ENCODE results near the gene MAPRE3. TPM values are rescaled to one million over a fixed set of nuclear protein-coding genes. Genes with fewer than 3 reads are reported as not detected.

The MAPRE3 gene
- polyA plus RNA-seq, 1 experiment, result 15.3 TPM

DNA sequence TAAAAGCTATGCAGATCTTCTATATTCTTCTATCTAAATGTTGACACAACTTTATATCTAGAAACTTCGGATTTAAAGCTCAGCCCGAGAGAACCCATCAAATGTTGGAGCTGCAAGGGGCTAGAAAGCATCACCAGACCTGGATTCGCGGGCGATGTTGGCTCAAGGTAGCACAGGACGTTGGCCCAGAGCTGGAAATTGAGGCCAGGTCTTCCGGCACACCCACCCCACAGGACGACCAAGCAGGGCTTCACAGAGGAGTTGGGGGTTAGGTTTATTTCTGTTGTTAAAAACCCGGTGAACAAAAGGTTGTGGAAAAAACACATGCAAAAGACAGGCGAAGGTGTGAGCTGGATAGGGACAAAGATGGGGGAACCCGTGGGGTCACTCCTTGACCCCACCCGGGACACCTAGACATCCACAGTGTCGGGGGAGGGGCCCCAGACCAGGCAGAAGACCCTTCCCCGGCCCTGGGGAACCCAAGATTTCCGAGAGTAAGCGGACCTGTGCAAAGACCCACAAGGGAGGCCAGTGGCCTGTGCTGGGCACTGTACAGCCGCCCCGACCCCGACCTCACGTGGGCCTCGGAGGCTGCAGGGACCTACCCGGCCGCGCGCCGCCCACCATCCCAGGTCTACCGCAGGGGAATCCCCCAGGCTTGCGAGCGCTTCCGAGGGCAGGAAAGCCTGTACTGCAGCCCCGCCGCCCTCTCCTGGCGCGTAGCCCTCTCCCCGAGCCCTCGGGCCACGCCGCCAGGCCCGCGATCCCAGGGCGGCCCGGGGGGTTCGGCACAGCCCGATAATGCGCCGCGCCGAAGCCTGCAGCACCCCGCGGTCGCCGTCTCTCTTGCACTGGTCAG, 79.2 kb downstream of the MAPRE3 start:
- POLR2A ChIA-PET, result interaction anchor here (0.7 to 1.2 kb wide), 3 partner anchors 16 to 305 kb away, joined by 3 to 4 read pairs (median 3); no protein-coding TSS in a partner anchor
- Histone ChIP-seq H3K27me3 (ENCODE audit: control insufficient read depth, insufficient read depth, low read length) (no peaks in the 10 kb centered on the region), H3K36me3 (ENCODE audit: control insufficient read depth, insufficient read depth, low read length) (peaks cover 4% of the 10 kb centered on the region; the same call in 1 of the 2 replicates), H3K4me3 (ENCODE audit: low read depth, low read length) (peak overlapping the region; percentile 57)
- TF ChIP-seq, protein P1, sequence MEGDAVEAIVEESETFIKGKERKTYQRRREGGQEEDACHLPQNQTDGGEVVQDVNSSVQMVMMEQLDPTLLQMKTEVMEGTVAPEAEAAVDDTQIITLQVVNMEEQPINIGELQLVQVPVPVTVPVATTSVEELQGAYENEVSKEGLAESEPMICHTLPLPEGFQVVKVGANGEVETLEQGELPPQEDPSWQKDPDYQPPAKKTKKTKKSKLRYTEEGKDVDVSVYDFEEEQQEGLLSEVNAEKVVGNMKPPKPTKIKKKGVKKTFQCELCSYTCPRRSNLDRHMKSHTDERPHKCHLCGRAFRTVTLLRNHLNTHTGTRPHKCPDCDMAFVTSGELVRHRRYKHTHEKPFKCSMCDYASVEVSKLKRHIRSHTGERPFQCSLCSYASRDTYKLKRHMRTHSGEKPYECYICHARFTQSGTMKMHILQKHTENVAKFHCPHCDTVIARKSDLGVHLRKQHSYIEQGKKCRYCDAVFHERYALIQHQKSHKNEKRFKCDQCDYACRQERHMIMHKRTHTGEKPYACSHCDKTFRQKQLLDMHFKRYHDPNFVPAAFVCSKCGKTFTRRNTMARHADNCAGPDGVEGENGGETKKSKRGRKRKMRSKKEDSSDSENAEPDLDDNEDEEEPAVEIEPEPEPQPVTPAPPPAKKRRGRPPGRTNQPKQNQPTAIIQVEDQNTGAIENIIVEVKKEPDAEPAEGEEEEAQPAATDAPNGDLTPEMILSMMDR (IDR thresholded peaks at IDR 0.05; ENCODE audit: insufficient read depth, low read depth, low read length), result no peak
- DNase-seq (ENCODE audit: low read depth), result no peak
- CTCF ChIA-PET, result interaction anchor here (1.0 to 3.2 kb wide), 11 partner anchors 8 to 88 kb away, joined by 3 to 28 read pairs (median 8); partner anchors contain the start of genes KHK and TMEM214

DNA sequence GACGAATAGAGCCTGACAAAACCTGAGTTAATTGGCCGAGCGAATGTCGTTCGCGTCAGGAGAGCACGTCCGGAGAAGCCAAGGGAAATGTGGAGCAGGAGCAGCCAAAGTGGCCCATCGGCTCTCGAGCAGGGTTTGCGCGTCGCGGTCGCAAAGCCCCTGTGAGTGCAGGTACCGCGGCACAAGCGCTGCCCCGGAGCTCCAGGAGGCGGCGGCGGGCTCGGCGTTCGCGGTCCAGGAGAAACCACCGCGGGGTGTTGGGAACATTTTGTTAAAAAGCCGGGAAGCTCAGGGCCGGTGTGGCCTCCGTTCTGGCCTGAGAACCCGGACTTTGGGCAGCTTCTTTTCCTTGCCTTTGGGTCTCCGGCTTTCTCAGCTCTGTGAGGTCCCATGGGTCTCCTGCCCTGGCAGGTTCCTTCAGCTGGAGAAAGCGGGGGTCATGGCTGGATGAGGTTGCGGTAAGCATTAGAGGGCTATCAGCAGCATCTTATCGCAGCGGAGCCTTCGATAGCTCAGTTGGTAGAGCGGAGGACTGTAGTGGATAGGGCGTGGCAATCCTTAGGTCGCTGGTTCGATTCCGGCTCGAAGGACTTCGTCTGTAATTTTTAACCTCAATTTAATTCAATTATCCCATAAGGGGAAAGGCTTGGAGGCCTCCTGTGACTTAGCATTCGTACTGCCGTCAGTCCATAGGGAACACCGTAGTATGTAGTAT, 80.0 kb downstream of the MAPRE3 start:
- POLR2A ChIA-PET, result interaction anchor here (0.7 to 1.4 kb wide), 4 partner anchors 11 to 304 kb away, joined by 3 to 7 read pairs (median 3); partner anchors contain the start of gene EMILIN1

DNA sequence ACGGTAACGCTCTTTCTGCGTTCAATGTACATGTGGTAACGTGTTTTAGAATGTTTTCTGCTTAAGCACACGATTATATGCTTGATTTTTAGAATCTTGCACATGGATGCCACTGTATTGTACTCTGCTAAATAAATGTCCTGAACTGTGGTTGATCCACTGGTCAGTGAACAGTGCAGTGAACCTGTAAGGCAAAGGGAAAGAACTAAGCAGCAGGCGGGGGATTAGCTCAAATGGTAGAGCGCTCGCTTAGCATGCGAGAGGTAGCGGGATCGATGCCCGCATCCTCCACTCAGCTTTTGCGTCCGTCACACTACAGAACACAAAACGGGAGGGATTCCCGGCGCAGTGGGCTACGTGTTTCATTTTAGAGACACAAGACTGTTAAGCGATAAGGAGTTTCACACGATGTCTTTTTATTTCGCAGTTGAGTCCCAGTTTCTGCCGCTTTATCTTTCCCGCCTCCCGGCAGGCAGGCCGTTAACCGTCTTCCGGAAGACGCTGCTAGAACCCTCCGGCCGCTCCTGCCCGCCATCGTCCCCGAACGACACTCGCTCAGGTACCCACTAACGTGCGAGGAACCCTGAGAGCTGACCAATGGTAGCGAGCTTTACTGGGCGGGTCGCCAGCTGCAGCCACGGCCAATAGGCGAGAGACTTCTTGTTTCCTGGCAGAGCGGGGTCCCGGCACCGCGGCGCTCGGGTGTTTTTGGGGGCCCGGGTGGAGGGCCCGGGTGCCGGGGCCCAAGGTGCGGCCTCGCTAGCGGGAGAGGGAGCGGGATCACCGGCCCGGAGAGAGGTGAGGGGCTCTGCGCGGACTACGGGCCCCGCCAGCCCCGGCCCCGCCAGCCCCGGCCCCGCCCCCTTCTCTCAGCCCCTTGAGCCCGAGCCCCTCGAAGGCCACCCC, 80.8 kb downstream of the MAPRE3 start, which contains the start of gene AGBL5:
TSS of gene AGBL5 (plus strand) at position 673 of the 906 bp plus-strand sequence. CDS start 1,291 bp downstream, outside the sequence.
- ChIA-PET POLR2A (interaction anchor here (1.1 to 1.4 kb wide), 3 partner anchors 11 to 28 kb away, joined by 3 to 7 read pairs (median 3); partner anchors contain the start of gene EMILIN1), CTCF (interaction anchor here (0.8 to 3.2 kb wide), 12 partner anchors 9 to 90 kb away, joined by 3 to 28 read pairs (median 5); partner anchors contain the start of genes KHK and TMEM214)
- peak within 1 kb of the TSS; percentile 66 for H3K4me3 ChIP-seq (ENCODE audit: low read depth, low read length)
- DNase-seq (ENCODE audit: low read depth), result peak; percentile 86
- TF ChIP-seq, protein P1 (IDR thresholded peaks at IDR 0.05; ENCODE audit: insufficient read depth, low read depth, low read length), result no peak
- H3K36me3 ChIP-seq (ENCODE audit: control insufficient read depth, insufficient read depth, low read length), result peaks cover 14% of the 10 kb centered on the region
- H3K27me3 ChIP-seq (ENCODE audit: control insufficient read depth, insufficient read depth, low read length), result no peaks in the 10 kb centered on the region

More for the DNA sequence above, 80.0 kb downstream of the MAPRE3 start:
- H3K36me3 ChIP-seq (ENCODE audit: control insufficient read depth, insufficient read depth, low read length), result peaks cover 10% of the 10 kb centered on the region
- DNase-seq (ENCODE audit: low read depth), result no peak
- H3K4me3 ChIP-seq (ENCODE audit: low read depth, low read length), result peak overlapping the region; percentile 66
- TF ChIP-seq, protein P1 (IDR thresholded peaks at IDR 0.05; ENCODE audit: insufficient read depth, low read depth, low read length), result peak; percentile 53; the same call in 1 of the 2 replicates
- no peaks in the 10 kb centered on the region for H3K27me3 ChIP-seq (ENCODE audit: control insufficient read depth, insufficient read depth, low read length)
- CTCF ChIA-PET, result interaction anchor here (1.0 to 3.2 kb wide), 12 partner anchors 9 to 89 kb away, joined by 3 to 28 read pairs (median 6); partner anchors contain the start of genes KHK and TMEM214

DNA sequence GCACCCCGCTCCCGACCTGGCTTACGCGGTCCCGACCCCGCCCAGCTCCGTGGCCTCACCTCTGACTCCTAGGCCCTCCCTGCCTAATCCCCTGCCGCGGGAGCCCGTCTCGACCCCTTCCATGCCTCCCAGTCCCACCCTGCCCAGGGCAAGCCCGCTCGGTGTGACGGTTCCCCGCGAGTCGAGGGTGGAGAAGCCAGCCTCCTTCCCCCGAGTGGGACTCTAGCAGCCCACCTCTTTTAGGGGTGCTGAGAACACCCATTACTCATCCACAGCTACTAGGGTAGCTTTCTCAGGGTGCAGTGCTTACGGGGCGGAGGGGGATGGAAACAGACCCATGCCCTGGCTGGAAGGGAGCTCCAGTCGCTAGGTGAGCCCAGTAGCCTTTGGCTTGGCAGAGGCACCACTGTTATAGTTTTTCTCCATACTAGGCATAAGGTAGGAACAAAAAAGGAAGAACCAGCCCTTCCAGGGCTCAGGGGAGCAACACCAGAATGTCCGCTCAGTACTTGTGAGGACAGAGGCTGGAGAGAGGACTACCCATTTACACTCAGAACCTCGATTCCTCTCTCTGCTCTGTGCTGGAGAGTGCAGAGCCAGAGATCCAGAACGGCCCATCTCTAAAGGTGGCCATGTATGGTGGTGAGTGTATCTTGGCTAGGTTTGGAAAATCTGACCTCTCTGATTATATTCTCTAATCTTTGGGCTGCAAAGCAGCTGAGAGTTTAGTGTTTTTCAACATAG, 81.6 kb downstream of the MAPRE3 start:
- H3K36me3 ChIP-seq (ENCODE audit: control insufficient read depth, insufficient read depth, low read length), result peaks cover 14% of the 10 kb centered on the region
- POLR2A ChIA-PET, result interaction anchor here (1.0 to 1.1 kb wide), 2 partner anchors 10 to 13 kb away, joined by 5 to 7 read pairs; no protein-coding TSS in a partner anchor
- no peaks in the 10 kb centered on the region for H3K27me3 ChIP-seq (ENCODE audit: control insufficient read depth, insufficient read depth, low read length)
- TF ChIP-seq, protein P1 (IDR thresholded peaks at IDR 0.05; ENCODE audit: insufficient read depth, low read depth, low read length), result no peak
- peak overlapping the region; percentile 66 for H3K4me3 ChIP-seq (ENCODE audit: low read depth, low read length)
- DNase-seq (ENCODE audit: low read depth), result no peak
- CTCF ChIA-PET, result interaction anchor here (0.5 to 3.2 kb wide), 8 partner anchors 10 to 404 kb away, joined by 3 to 28 read pairs (median 6); partner anchors contain the start of genes KHK and TMEM214
